Stomach (tissue), 4 donors: ENCODE data around the gene ANKRD30A.

ENCODE experiments used
- CTCF ChIP-seq, 7 experiments: fragments of 450-650 bp in 4 of 7; fragments of 200-600 bp in 3 of 7; sonication (generic) in 3 of 7; IDR thresholded peaks; one replicate each; pipeline ENCODE4 v1.5.1; 2016 to 2019; ENCODE audit warnings: antibody characterized with exemption in 7 of 7, control low read depth in 2 of 7, mild to moderate bottlenecking in 1 of 7
- POLR2A ChIP-seq, 4 donors: fragments of 450-650 bp; IDR thresholded peaks; one replicate each; pipeline ENCODE4 v1.6.1; 2016; ENCODE audit warnings: antibody characterized with exemption in 4 of 4, control low read depth in 2 of 4, mild to moderate bottlenecking in 1 of 4, moderate library complexity in 1 of 4

DNA sequence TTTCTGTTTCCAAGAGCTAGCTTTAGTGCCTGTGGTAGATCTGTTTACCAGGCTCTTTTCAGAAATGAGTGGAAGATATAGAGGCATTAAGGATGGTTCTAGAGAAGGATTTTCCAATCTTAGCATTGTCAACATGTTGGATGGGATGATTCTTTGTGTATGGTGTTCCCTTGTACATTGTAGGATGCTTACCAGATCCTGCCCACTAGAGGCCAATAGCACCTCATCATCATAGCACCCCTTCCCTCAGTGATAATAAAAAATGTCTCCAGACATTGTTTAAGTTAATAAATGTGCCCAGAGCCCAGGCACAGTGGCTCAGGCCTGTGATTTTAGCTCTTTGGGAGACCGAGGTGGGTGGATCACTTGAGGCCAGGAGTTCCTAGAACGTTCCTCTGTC, 121.2 kb downstream of the ANKRD30A start:
- TF ChIP-seq CTCF (IDR thresholded peaks at IDR 0.05) (no peak), POLR2A (IDR thresholded peaks at IDR 0.05) (no peak)
